GM12865 (cell line): ENCODE data around the gene SLC27A2.

Experiments used
- DNase-seq: peaks from one replicate; pipeline ENCODE4 v3.0.0; 2010; ENCODE audit warnings: low read depth
- H3K4me3 ChIP-seq: 2 replicates; pipeline ENCODE4 v1.5.1; 2011; ENCODE audit warnings: mild to moderate bottlenecking, low read depth, low read length, control low read depth
- TF ChIP-seq, protein P1 (sequence below): IDR thresholded peaks from 2 replicates; pipeline ENCODE4 v1.5.1; 2011; ENCODE audit warnings: low read length, control low read depth, low read depth, inconsistent platforms; ENCODE audit not compliant: insufficient read depth; ENCODE audit errors: missing control alignments

SLC27A2 gene

DNA sequence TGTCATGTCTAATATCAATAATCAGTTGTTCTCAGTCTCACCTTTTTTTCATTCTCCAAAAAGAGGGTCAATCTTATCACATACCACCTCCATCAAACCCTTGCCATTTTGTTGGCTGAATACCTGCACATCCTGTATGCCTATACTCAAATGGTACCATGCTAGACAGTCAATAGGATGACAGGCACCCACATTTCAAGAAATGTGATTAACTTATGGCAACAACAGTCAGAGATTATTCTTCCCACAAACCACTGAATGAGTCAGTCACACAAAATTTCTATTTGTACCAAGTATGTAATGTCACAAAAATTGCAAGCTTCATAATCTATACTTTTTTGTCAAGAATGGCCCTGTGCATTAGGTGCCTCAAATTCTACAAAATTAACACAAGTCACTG, 5.1 kb upstream of the SLC27A2 start:
- DNase-seq, result no peak
- no peak overlapping the region for H3K4me3 ChIP-seq
- TF ChIP-seq, protein P1, sequence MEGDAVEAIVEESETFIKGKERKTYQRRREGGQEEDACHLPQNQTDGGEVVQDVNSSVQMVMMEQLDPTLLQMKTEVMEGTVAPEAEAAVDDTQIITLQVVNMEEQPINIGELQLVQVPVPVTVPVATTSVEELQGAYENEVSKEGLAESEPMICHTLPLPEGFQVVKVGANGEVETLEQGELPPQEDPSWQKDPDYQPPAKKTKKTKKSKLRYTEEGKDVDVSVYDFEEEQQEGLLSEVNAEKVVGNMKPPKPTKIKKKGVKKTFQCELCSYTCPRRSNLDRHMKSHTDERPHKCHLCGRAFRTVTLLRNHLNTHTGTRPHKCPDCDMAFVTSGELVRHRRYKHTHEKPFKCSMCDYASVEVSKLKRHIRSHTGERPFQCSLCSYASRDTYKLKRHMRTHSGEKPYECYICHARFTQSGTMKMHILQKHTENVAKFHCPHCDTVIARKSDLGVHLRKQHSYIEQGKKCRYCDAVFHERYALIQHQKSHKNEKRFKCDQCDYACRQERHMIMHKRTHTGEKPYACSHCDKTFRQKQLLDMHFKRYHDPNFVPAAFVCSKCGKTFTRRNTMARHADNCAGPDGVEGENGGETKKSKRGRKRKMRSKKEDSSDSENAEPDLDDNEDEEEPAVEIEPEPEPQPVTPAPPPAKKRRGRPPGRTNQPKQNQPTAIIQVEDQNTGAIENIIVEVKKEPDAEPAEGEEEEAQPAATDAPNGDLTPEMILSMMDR, result no peak

DNA sequence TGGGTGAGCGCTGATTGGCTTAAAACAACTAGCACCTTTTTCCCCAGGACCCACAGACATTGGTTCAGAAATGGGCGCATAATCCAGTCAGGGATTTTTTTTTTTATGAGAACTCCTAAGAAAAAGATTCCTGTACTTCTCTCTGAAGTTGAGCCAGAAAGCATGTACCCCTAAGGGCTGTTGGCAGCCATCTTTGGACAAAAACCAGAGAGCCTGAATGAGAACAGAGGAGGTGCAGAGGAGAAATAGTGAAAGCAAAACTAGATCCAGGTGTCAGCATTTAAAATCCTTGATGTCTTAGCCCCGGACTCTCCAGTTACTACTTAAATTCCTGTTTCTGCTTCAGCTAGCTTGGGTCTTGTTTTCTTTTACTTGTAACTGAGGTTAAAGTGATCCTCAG, 1.9 kb upstream of the SLC27A2 start:
- no peak for DNase-seq
- TF ChIP-seq, protein P1, result no peak
- H3K4me3 ChIP-seq, result no peak overlapping the region

DNA sequence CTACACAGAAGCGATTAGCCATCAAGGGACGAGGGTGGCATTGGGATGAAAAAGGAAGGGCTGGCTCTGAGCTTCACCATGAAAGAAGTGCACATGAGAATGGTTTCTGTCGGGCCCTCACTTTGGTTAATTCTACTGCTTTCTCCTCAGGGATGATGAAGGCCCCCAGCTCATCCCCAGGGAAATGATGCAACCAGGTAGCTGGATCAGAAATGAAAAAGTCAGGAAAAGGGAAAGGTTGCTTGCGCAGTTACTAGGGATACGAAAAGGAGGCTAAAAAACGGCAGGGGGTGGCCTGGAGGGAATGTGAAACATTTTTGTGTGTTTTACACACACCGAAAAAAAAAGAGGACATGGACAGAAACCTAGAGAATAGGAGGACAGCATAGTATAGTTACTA, 1.4 kb upstream of the SLC27A2 start:
- no peak overlapping the region for H3K4me3 ChIP-seq
- TF ChIP-seq, protein P1, result no peak
- DNase-seq, result no peak

DNA sequence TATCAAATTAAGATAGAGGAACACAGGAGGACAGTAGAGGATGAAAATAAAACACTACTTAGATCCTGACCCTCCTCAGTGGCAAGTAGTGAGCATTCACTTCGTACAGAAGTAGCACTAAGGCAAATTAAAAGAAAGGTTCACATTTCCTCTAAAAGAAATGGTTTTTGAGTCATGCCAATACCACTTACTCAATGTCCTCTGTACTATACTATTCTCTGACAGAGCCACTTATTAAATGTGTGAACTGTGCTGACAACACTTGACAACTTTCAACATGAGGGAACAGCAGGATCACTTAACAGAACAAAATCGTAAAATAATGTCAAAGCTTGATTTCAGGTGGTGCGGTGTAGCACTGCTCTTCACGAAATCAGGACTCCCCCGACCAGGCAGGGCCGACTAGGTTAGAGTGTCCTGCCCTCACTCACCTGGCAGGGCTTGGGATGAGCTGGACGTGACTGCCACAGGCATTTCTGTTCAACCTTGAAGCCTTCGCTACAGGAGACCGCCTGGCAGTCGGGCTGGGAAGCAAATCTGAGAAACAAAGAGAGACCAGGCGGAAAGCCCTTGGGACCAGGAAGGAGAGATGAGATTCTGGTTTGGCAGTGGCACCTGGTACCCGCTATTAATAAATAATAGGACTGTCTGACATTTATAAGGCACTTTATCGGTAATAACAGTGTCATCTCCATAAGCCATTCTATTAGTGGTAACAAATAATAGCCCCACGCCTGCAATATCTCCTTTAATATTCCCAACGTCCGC, 611 bp upstream of the SLC27A2 start:
- TF ChIP-seq, protein P1, result no peak
- no peak for DNase-seq

DNA sequence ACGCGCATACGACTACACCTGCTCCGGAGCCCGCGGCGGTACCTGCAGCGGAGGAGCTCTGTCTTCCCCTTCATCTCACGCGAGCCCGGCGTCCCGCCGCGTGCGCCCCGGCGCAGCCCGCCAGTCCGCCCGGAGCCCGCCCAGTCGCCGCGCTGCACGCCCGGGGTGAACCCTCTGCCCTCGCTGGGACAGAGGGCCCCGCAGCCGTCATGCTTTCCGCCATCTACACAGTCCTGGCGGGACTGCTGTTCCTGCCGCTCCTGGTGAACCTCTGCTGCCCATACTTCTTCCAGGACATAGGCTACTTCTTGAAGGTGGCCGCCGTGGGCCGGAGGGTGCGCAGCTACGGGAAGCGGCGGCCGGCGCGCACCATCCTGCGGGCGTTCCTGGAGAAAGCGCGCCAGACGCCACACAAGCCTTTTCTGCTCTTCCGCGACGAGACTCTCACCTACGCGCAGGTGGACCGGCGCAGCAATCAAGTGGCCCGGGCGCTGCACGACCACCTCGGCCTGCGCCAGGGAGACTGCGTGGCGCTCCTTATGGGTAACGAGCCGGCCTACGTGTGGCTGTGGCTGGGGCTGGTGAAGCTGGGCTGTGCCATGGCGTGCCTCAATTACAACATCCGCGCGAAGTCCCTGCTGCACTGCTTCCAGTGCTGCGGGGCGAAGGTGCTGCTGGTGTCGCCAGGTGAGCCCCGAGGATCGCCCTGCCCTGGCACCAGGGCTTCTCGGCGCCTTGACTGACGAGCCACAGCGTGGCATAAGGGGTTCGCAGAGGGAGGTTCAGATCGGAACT, 420 bp downstream of the SLC27A2 start:
- TF ChIP-seq, protein P1, result no peak
- peak overlapping the region; percentile 17 for H3K4me3 ChIP-seq
- DNase-seq, result peak; percentile 27

More for the DNA sequence above, 611 bp upstream of the SLC27A2 start:
- H3K4me3 ChIP-seq, result no peak overlapping the region

DNA sequence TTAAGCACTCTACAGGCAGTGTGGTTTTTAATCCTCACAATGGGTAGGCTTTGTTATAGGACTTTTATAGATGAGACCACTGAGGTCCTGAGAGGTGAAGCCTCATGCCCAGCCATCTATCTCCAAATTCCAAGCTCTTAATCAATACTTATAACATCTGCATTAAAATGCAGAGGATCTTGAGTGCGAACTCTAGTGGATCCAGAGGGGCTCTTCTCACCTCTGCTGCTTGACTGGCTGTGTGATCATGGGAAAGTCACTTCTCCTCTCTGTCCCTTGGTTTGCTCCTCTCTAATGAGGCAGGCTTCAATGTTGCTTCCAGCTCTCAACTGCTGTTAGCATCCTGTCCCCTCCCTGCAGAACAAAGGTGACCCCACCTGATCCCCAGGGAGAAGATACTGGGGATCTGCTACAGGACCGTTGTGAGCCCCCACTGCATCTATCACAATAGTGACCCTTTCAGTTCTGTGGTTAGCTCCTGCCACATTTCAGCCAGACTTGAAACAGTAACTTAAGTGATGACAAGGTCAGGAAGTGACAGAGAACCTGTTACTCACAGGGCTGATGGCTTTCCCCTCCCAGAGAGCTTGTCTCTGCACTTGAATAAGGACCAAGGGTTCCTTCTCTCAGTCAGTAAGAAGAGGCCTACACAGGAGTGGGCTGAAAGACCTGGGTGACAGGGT, 1.3 kb downstream of the SLC27A2 start:
- no peak overlapping the region for H3K4me3 ChIP-seq
- TF ChIP-seq, protein P1, result no peak
- peak; percentile 39 for DNase-seq
